Measurements from ENCODE around the gene RPL28.
A peak's percentile ranks its signal among the peaks of the same experiment; 100 is the strongest.

RPL28 gene

GRCh38 chr19:55369653-55370304 is 16.0 kb upstream of the RPL28 start:
- peak overlapping the region; percentile 34; the same call in 1 of the 2 replicates for H3K4me2 ChIP-seq (ENCODE audit: low read depth, low read length)
- H2AFZ ChIP-seq (ENCODE audit: low read length) = no peak overlapping the region
- no peaks in the 10 kb centered on the region for H3K9me3 ChIP-seq (replicated peaks; ENCODE audit: insufficient read depth, low read length)
- H3K4me1 ChIP-seq (ENCODE audit: low read length) = no peaks in the 10 kb centered on the region
- no peaks in the 10 kb centered on the region for H3K36me3 ChIP-seq (replicated peaks; ENCODE audit: insufficient read depth, low read length)
- peaks cover 76% of the 10 kb centered on the region for H3K27me3 ChIP-seq (replicated peaks; ENCODE audit: insufficient read depth, low read length)
- no peaks in the 10 kb centered on the region for H3F3A ChIP-seq (ENCODE audit: insufficient read depth, low read length)
- DNase-seq = no peak
- no peak overlapping the region for H3K4me3 ChIP-seq (ENCODE audit: low read length)
- peak; percentile 86 for TF ChIP-seq EZH2phosphoT487 (IDR thresholded peaks at IDR 0.05; ENCODE audit: low read length)
- TF ChIP-seq EZH2 (optimal IDR thresholded peaks at IDR 0.05; ENCODE audit: low read depth, low read length) = peak; percentile 98
- TF ChIP-seq CTCF (IDR thresholded peaks at IDR 0.05; ENCODE audit: low read length) = no peak
- no peaks in the 10 kb centered on the region for H3K9me2 ChIP-seq (replicated peaks; ENCODE audit: insufficient read depth, low read length)
- H4K20me1 ChIP-seq (ENCODE audit: insufficient read depth, low read length) = no peaks in the 10 kb centered on the region
- H3K9ac ChIP-seq (ENCODE audit: low read length) = no peak overlapping the region
- H3K27ac ChIP-seq (ENCODE audit: low read length) = no peak overlapping the region
- no peaks in the 10 kb centered on the region for H3K79me2 ChIP-seq (ENCODE audit: low read length)

GRCh38 chr19:55370305-55370988 is 15.3 kb upstream of the RPL28 start, which contains the start of gene IL11:
IL11 (minus strand) TSS chr19:55370463; CDS start chr19:55370310, 153 bp downstream.
- TF ChIP-seq EZH2 (optimal IDR thresholded peaks at IDR 0.05; ENCODE audit: low read depth, low read length) (no peak), CTCF (IDR thresholded peaks at IDR 0.05; ENCODE audit: low read length) (no peak), EZH2phosphoT487 (IDR thresholded peaks at IDR 0.05; ENCODE audit: low read length) (no peak)
- H3K9me2 ChIP-seq (replicated peaks; ENCODE audit: insufficient read depth, low read length) = no peaks in the 10 kb centered on the region
- no peak within 1 kb of the TSS for H2AFZ ChIP-seq (ENCODE audit: low read length)
- H3K79me2 ChIP-seq (ENCODE audit: low read length) = no peaks in the 10 kb centered on the region
- H3K9ac ChIP-seq (ENCODE audit: low read length) = no peak within 1 kb of the TSS
- H3K4me2 ChIP-seq (ENCODE audit: low read depth, low read length) = peak within 1 kb of the TSS; percentile 39; the same call in 1 of the 2 replicates
- no peak for DNase-seq
- no peak within 1 kb of the TSS for H3K27ac ChIP-seq (ENCODE audit: low read length)
- no peaks in the 10 kb centered on the region; the same call in 1 of the 2 replicates for H3F3A ChIP-seq (ENCODE audit: insufficient read depth, low read length)
- no peaks in the 10 kb centered on the region; the same call in 1 of the 2 replicates for H3K4me1 ChIP-seq (ENCODE audit: low read length)
- no peaks in the 10 kb centered on the region for H3K36me3 ChIP-seq (replicated peaks; ENCODE audit: insufficient read depth, low read length)
- no peak within 1 kb of the TSS for H3K4me3 ChIP-seq (ENCODE audit: low read length)
- H3K27me3 ChIP-seq (replicated peaks; ENCODE audit: insufficient read depth, low read length) = peaks cover 73% of the 10 kb centered on the region
- H3K9me3 ChIP-seq (replicated peaks; ENCODE audit: insufficient read depth, low read length) = no peaks in the 10 kb centered on the region
- no peaks in the 10 kb centered on the region for H4K20me1 ChIP-seq (ENCODE audit: insufficient read depth, low read length)

- Histone ChIP-seq H3K4me2 (ENCODE audit: low read depth, low read length) (no peak overlapping the region), H3K27ac (ENCODE audit: low read length) (no peak overlapping the region), H3K36me3 (replicated peaks; ENCODE audit: insufficient read depth, low read length) (no peaks in the 10 kb centered on the region), H3K79me2 (ENCODE audit: low read length) (no peaks in the 10 kb centered on the region), H3K9ac (ENCODE audit: low read length) (no peak overlapping the region), H3K4me1 (ENCODE audit: low read length) (no peaks in the 10 kb centered on the region; the same call in 1 of the 2 replicates), H3K27me3 (replicated peaks; ENCODE audit: insufficient read depth, low read length) (peaks cover 63% of the 10 kb centered on the region), H2AFZ (ENCODE audit: low read length) (no peak overlapping the region), H3K4me3 (ENCODE audit: low read length) (no peak overlapping the region), H4K20me1 (ENCODE audit: insufficient read depth, low read length) (no peaks in the 10 kb centered on the region), H3K9me3 (replicated peaks; ENCODE audit: insufficient read depth, low read length) (no peaks in the 10 kb centered on the region), H3K9me2 (replicated peaks; ENCODE audit: insufficient read depth, low read length) (no peaks in the 10 kb centered on the region), H3F3A (ENCODE audit: insufficient read depth, low read length) (no peaks in the 10 kb centered on the region; the same call in 1 of the 2 replicates)
- TF ChIP-seq EZH2 (optimal IDR thresholded peaks at IDR 0.05; ENCODE audit: low read depth, low read length) (no peak), CTCF (IDR thresholded peaks at IDR 0.05; ENCODE audit: low read length) (no peak), EZH2phosphoT487 (IDR thresholded peaks at IDR 0.05; ENCODE audit: low read length) (no peak)
- DNase-seq = no peak
Observed at GRCh38 chr19:55372316-55373081, 13.2 kb upstream of the RPL28 start.
